Endothelial cell of umbilical vein (primary cell): ENCODE results near the gene UFD1. TPM values are rescaled to one million over a fixed set of nuclear protein-coding genes. Genes with fewer than 3 reads are reported as not detected.

Experiments used
- BruUV-seq: library from RNA; stranded (reverse); fragments of 400-500 nt; replicated peaks from 2 replicates; lab custom pipeline; 2021; lab: Mats Ljungman, UMichigan
- CTCF ChIA-PET: fragments of 300-600, 350-600 bp; sonication (Branson Sonifier 250); formaldehyde crosslinking; loops from one replicate; lab custom pipeline; 2021; ENCODE audit warnings: antibody characterized with exemption, inconsistent platforms; lab: Charles Lee
- POLR2A ChIA-PET: fragments of 300-600, 350-600 bp; sonication (Branson Sonifier 250); formaldehyde crosslinking; loops from one replicate; lab custom pipeline; 2021; ENCODE audit warnings: antibody characterized with exemption, inconsistent platforms; lab: Charles Lee
- DNase-seq: peaks from one replicate; pipeline ENCODE4 v3.0.0-alpha.2; 2011; ENCODE audit warnings: low read depth, low spot score
- FAIRE-seq: peaks from 2 replicates; lab custom pipeline; 2011; peaks lifted over from hg19 to GRCh38; lab: Jason Lieb, UNC
- H2AFZ ChIP-seq: 2 replicates; pipeline ENCODE4 v1.6.0; 2012; ENCODE audit warnings: low read depth, low read length, control low read depth, inconsistent platforms
- H3K27ac ChIP-seq: 2 replicates; pipeline ENCODE4 v1.5.1; 2011; ENCODE audit warnings: low read depth, mild to moderate bottlenecking, control low read depth, low read length, moderate library complexity; ENCODE audit not compliant: insufficient read depth
- H3K27me3 ChIP-seq, 2 experiments: 2 replicates each; pipeline versions ENCODE4 v1.6.0 to v1.6.1; 2011; ENCODE audit warnings: low read length in 2 of 2, mixed read lengths in 1 of 2; ENCODE audit not compliant: control insufficient read depth in 2 of 2, insufficient read depth in 2 of 2
- H3K36me3 ChIP-seq, 2 experiments: 2 replicates in 1 of 2; 3 replicates in 1 of 2; pipeline ENCODE4 v1.5.1; 2011; ENCODE audit warnings: low read length in 2 of 2, mild to moderate bottlenecking in 1 of 2, moderate library complexity in 1 of 2; ENCODE audit not compliant: control insufficient read depth in 2 of 2, insufficient read depth in 2 of 2; ENCODE audit errors: extremely low read depth in 1 of 2
- H3K4me1 ChIP-seq: 3 replicates; pipeline ENCODE4 v1.5.1; 2011; ENCODE audit warnings: mild to moderate bottlenecking, low read length; ENCODE audit not compliant: control insufficient read depth, insufficient read depth; ENCODE audit errors: extremely low read depth
- H3K4me2 ChIP-seq: 2 replicates; pipeline ENCODE4 v1.6.1; 2011; ENCODE audit warnings: low read length, control low read depth, mixed read lengths; ENCODE audit not compliant: insufficient read depth
- H3K4me3 ChIP-seq, 3 experiments: fragments of 200-600 bp in 1 of 3; sonication (generic), shearing (Covaris generic) in 1 of 3; replicated peaks in 1 of 3; 2 replicates each; pipeline ENCODE4 v1.5.1; 2011 to 2016; ENCODE audit warnings: control low read depth in 3 of 3, low read length in 3 of 3, mild to moderate bottlenecking in 2 of 3, inconsistent platforms in 1 of 3, low read depth in 1 of 3, moderate library complexity in 1 of 3; ENCODE audit not compliant: insufficient read depth in 1 of 3
- H3K79me2 ChIP-seq: 2 replicates; pipeline ENCODE4 v1.6.0; 2012; ENCODE audit warnings: low read length, inconsistent platforms; ENCODE audit not compliant: control insufficient read depth, insufficient read depth
- H3K9ac ChIP-seq: replicated peaks from 2 replicates; pipeline ENCODE3; 2011; ENCODE audit warnings: low read length, control low read depth; ENCODE audit not compliant: insufficient read depth; ENCODE audit errors: extremely low read depth
- H3K9me1 ChIP-seq: replicated peaks from 3 replicates; pipeline ENCODE4 v1.6.0; 2011; ENCODE audit warnings: mild to moderate bottlenecking, low read length; ENCODE audit not compliant: control insufficient read depth, insufficient read depth; ENCODE audit errors: extremely low read depth
- H3K9me3 ChIP-seq: replicated peaks from 2 replicates; pipeline ENCODE4 v1.5.1; 2012; ENCODE audit warnings: low read length, inconsistent platforms; ENCODE audit not compliant: control insufficient read depth, insufficient read depth
- H4K20me1 ChIP-seq: replicated peaks from 2 replicates; pipeline ENCODE3; 2011; ENCODE audit warnings: mild to moderate bottlenecking, low read length; ENCODE audit not compliant: control insufficient read depth, insufficient read depth; ENCODE audit errors: extremely low read depth
- CTCF ChIP-seq, 2 donors: IDR thresholded peaks; 1 replicate in 1 of 2; 2 replicates in 1 of 2; pipeline ENCODE4 v1.5.1; 2011; ENCODE audit warnings: low read length in 2 of 2, mild to moderate bottlenecking in 2 of 2, moderate library complexity in 2 of 2, control low read depth in 1 of 2, inconsistent platforms in 1 of 2, low read depth in 1 of 2; ENCODE audit not compliant: insufficient read depth in 1 of 2; ENCODE audit errors: extremely low read depth in 1 of 2
- EZH2 ChIP-seq: IDR thresholded peaks from 2 replicates; pipeline ENCODE4 v1.6.1; 2012; ENCODE audit warnings: borderline replicate concordance, low read depth, mild to moderate bottlenecking, moderate library complexity, low read length, inconsistent platforms; ENCODE audit not compliant: severe bottlenecking
- FOS ChIP-seq: IDR thresholded peaks from 2 replicates; pipeline ENCODE4 v1.6.1; 2011; ENCODE audit warnings: mild to moderate bottlenecking, low read length, moderate library complexity, borderline replicate concordance; ENCODE audit not compliant: insufficient read depth
- GATA2 ChIP-seq: IDR thresholded peaks from 2 replicates; pipeline ENCODE4 v1.7.0; 2011; ENCODE audit warnings: low read depth, mild to moderate bottlenecking, moderate library complexity, mixed read lengths, low read length; ENCODE audit not compliant: insufficient read length, insufficient read depth
- JUN ChIP-seq: IDR thresholded peaks from 2 replicates; pipeline ENCODE4 v1.6.1; 2011; ENCODE audit warnings: borderline replicate concordance, low read depth; ENCODE audit not compliant: insufficient read length, insufficient read depth
- MAX ChIP-seq: IDR thresholded peaks from 2 replicates; pipeline ENCODE4 v1.6.1; 2011; ENCODE audit not compliant: insufficient read depth, insufficient read length
- MYC ChIP-seq: IDR thresholded peaks from one replicate; pipeline ENCODE4 v1.6.1; 2011; ENCODE audit warnings: mild to moderate bottlenecking, low read depth, low read length
- POLR2A ChIP-seq: IDR thresholded peaks from 2 replicates; pipeline ENCODE4 v1.6.1; 2012; ENCODE audit warnings: low read depth, mild to moderate bottlenecking, control low read depth, low read length
- POLR2AphosphoS5 ChIP-seq: IDR thresholded peaks from 2 replicates; pipeline ENCODE4 v1.6.1; 2012; ENCODE audit warnings: low read depth, mild to moderate bottlenecking, control low read depth, low read length, moderate library complexity; ENCODE audit not compliant: insufficient read depth
- dilution Hi-C: fragments of 300-500 bp; cut with MboI; formaldehyde crosslinking; loops from one replicate; pipeline ENCODE4 v1.15.0; 2019; ENCODE audit warnings: low sequenced_read_pairs; ENCODE audit not compliant: extremely low pct_ligation_motif_present
- intact Hi-C: fragments of 100-400 bp; cut with micrococcal nuclease; formaldehyde crosslinking; loops from one replicate; pipeline ENCODE4 v1.10.0; 2022
- polyA plus RNA-seq, 4 experiments: library from polyadenylated mRNA; depleted of rRNA in 3 of 4; stranded (reverse) in 3 of 4; unstranded in 1 of 4; fragments of >200 nt; gene quantifications; 2 replicates each; pipeline versions ENCODE4 v1.2.1 to v1.2.3, GENCODE V29; 2011 to 2012; ENCODE audit warnings: missing spikeins in 1 of 4
- total RNA-seq: library from RNA; stranded (reverse); gene quantifications from 2 replicates; pipeline ENCODE4 v1.2.3, GENCODE V29; 2021

The UFD1 gene
- total and polyA plus RNA-seq, 2 donors (not counting 3 experiments of a cell fraction or from before 2014, with no cell fraction given): 127 to 228 TPM

- POLR2A ChIA-PET: no interaction called here
- no peak overlapping the region for H3K27ac ChIP-seq
- no peak overlapping the region for H3K9ac ChIP-seq
Measured at GRCh38 chr22:19515654-19516377, 36.8 kb upstream of the UFD1 start.

More at GRCh38 chr22:19515654-19516377, 36.8 kb upstream of the UFD1 start:
- DNase-seq (no peak), FAIRE-seq (no peak)
- Histone ChIP-seq H3K4me1 (no peaks in the 10 kb centered on the region), H4K20me1 (no peaks in the 10 kb centered on the region), H2AFZ (no peak overlapping the region), H3K36me3 (no peaks in the 10 kb centered on the region), H3K9me1 (no peaks in the 10 kb centered on the region), H3K79me2 (no peaks in the 10 kb centered on the region), H3K4me3 (no peak overlapping the region), H3K27me3 (no peaks in the 10 kb centered on the region), H3K4me2 (no peak overlapping the region), H3K9me3 (no peaks in the 10 kb centered on the region)
- intact Hi-C loops (no loop called here), dilution Hi-C loops (no loop called here)
- CTCF ChIA-PET: interaction anchor here (1.0 to 2.1 kb wide), 5 partner anchors 14 to 114 kb away, joined by 3 to 16 read pairs (median 8); no protein-coding TSS in a partner anchor
- TF ChIP-seq MAX: no peak
- TF ChIP-seq POLR2AphosphoS5: no peak
- TF ChIP-seq GATA2: no peak
- TF ChIP-seq EZH2: no peak
- TF ChIP-seq CTCF (IDR thresholded peaks at IDR 0.05; ENCODE audit: extremely low read depth in 1 of 2, insufficient read depth in 1 of 2, low read depth in 1 of 2, low read length in 2 of 2): no peak
- no peak for TF ChIP-seq POLR2A
- no peak for TF ChIP-seq FOS
- no peak for TF ChIP-seq JUN
- no peak for TF ChIP-seq MYC
- BruUV-seq: no TSS peak
